ENCODE measurements around the gene GALNT11. TPM values are rescaled to one million over a fixed set of nuclear protein-coding genes. Genes with fewer than 3 reads are reported as not detected.

GALNT11 gene
- total and polyA plus RNA-seq, 9 of the 15 experiments (the other 6 are each of a cell fraction or from before 2014, with no cell fraction given), result 8.2 to 59.5 (median 36.5) TPM

GRCh38 chr7:152030639-152031038, 5.2 kb downstream of the GALNT11 start (continued):
- TF ChIP-seq HDGF (IDR thresholded peaks at IDR 0.05) (peak; percentile 22; the same call in 1 of the 2 replicates), ZBTB26 (CRISPR knock-in tag; IDR thresholded peaks at IDR 0.05) (peak; percentile 76), ZNF512 (tag; IDR thresholded peaks at IDR 0.05) (peak; percentile 62; the same call in 1 of the 2 replicates), ZNF280A (IDR thresholded peaks at IDR 0.05; ENCODE audit: low read depth, partially characterized antibody) (peak; percentile 48)

GRCh38 chr7:152035817-152036216, 10.3 kb downstream of the GALNT11 start:
- H3K79me2 ChIP-seq (ENCODE audit: control insufficient read depth, insufficient read depth, low read length), result no peaks in the 10 kb centered on the region; the same call in 2 of the 3 replicates
- no peak for ATAC-seq
- no peak overlapping the region for H3K4me3 ChIP-seq
- H3K4me1 ChIP-seq (replicated peaks in 1 of 2; ENCODE audit: control insufficient read depth in 2 of 2, insufficient read depth in 2 of 2, low read length in 2 of 2), result no peaks in the 10 kb centered on the region
- 94% methylated on average over 5 of the region's 5 CpGs for WGBS (ENCODE audit: insufficient coverage, low coverage, missing lambda C conversion rate)
- H3K4me2 ChIP-seq (ENCODE audit: insufficient read depth, low read length), result no peak overlapping the region
- CTCF ChIA-PET (ENCODE audit: low intra/inter-chr PET ratio), result no interaction called here
- H3K27ac ChIP-seq (ENCODE audit: extremely low read depth, low read depth, low read length), result no peak overlapping the region
- TF ChIP-seq ZBTB40 (IDR thresholded peaks at IDR 0.05) (peak; percentile 50), ZBTB40 (CRISPR knock-in tag; IDR thresholded peaks at IDR 0.05) (no peak), ARNT (IDR thresholded peaks at IDR 0.05) (no peak), SETDB1 (IDR thresholded peaks at IDR 0.05; ENCODE audit: low read length) (no peak)
- no peak overlapping the region for H3K9ac ChIP-seq (ENCODE audit: insufficient read depth in 1 of 2, low read depth in 2 of 2, low read length in 2 of 2)
- H3K9me3 ChIP-seq (replicated peaks; ENCODE audit: control insufficient read depth, insufficient read depth, low read depth, low read length), result peaks cover 5% of the 10 kb centered on the region
- no peaks in the 10 kb centered on the region for H3K27me3 ChIP-seq (ENCODE audit: control insufficient read depth in 2 of 2, insufficient read depth in 2 of 2, low read length in 2 of 2)
- POLR2A ChIA-PET, result no interaction called here
- FAIRE-seq, result no peak
- H3K9me1 ChIP-seq (ENCODE audit: control insufficient read depth, insufficient read depth, low read length), result no peaks in the 10 kb centered on the region
- intact Hi-C loops (cut with micrococcal nuclease), result no loop called here
- no peak overlapping the region for H2AFZ ChIP-seq (ENCODE audit: low read depth, low read length)
- no peaks in the 10 kb centered on the region for H4K20me1 ChIP-seq (replicated peaks; ENCODE audit: control insufficient read depth, insufficient read depth, low read length)
- BruUV-seq (replicated peaks), result no TSS peak
- in situ Hi-C loops (cut with MboI), result no loop called here
- no peak for DNase-seq (ENCODE audit: extremely low read depth in 1 of 4, low spot score in 3 of 4)
- no peaks in the 10 kb centered on the region for H3K36me3 ChIP-seq (ENCODE audit: control insufficient read depth, insufficient read depth, low read length)
